ENCODE results near the gene TMEM127.
A peak's percentile ranks its signal among the peaks of the same experiment; 100 is the strongest.
"Not testable (repeated sequence)": the region's sequence is repeated elsewhere in the genome, so short reads cannot be mapped to it uniquely, and the experiment has no call there.

Gene TMEM127

GRCh38 chr2:96240341-96241038, 25.3 kb downstream of the TMEM127 start:
- DNase-seq, result no peak

GRCh38 chr2:96239745-96240264, 26.0 kb downstream of the TMEM127 start:
- DNase-seq, result no peak

GRCh38 chr2:96239091-96239490, 26.7 kb downstream of the TMEM127 start:
- no peak for DNase-seq

- DNase-seq, result no peak
Measured at GRCh38 chr2:96238266-96238665, 27.5 kb downstream of the TMEM127 start.

- no peak for DNase-seq
Measured at GRCh38 chr2:96236882-96237281, 28.9 kb downstream of the TMEM127 start.

- peak; percentile 10 for DNase-seq
Measured at GRCh38 chr2:96233880-96234316, 31.9 kb downstream of the TMEM127 start.

- DNase-seq, result no peak
Measured at GRCh38 chr2:96233436-96233835, 32.4 kb downstream of the TMEM127 start.

GRCh38 chr2:96231316-96231715, 34.5 kb downstream of the TMEM127 start:
- no peak for DNase-seq

GRCh38 chr2:96225016-96225533, 40.7 kb downstream of the TMEM127 start:
- peak; percentile 21 for DNase-seq

GRCh38 chr2:96221106-96221505, 44.7 kb downstream of the TMEM127 start:
- DNase-seq, result not testable (repeated sequence)

- not testable (repeated sequence) for DNase-seq
Measured at GRCh38 chr2:96219959-96220358, 45.8 kb downstream of the TMEM127 start.

- no peak for DNase-seq
Measured at GRCh38 chr2:96218508-96219131, 47.2 kb downstream of the TMEM127 start.

- no peak for DNase-seq
Measured at GRCh38 chr2:96214554-96214953, 51.2 kb downstream of the TMEM127 start.

GRCh38 chr2:96213379-96213778, 52.4 kb downstream of the TMEM127 start:
- no peak for DNase-seq

- DNase-seq, result no peak
Measured at GRCh38 chr2:96212339-96212738, 53.5 kb downstream of the TMEM127 start.

- DNase-seq, result no peak
Measured at GRCh38 chr2:96209729-96210085, 56.1 kb downstream of the TMEM127 start.

GRCh38 chr2:96209011-96209728, 56.6 kb downstream of the TMEM127 start:
- DNase-seq, result no peak

GRCh38 chr2:96208143-96209010, 57.4 kb downstream of the TMEM127 start, which contains the start of gene STARD7:
Gene STARD7, minus strand, starts transcription at chr2:96208827. Its CDS starts 393 bp downstream, at chr2:96208434.
- peak; percentile 94 for DNase-seq

- no peak for DNase-seq
Measured at GRCh38 chr2:96207774-96208142, 58.0 kb downstream of the TMEM127 start.

GRCh38 chr2:96207073-96207773, 58.6 kb downstream of the TMEM127 start:
- no peak for DNase-seq

- DNase-seq, result no peak
Measured at GRCh38 chr2:96205888-96206287, 59.9 kb downstream of the TMEM127 start.

All from CD4-positive, alpha-beta T cell treated with Interferon gamma for 1 hour (primary cell).